Tongue (tissue), 2 donors: ENCODE measurements around the gene PEA15. TPM values are rescaled to one million over a fixed set of nuclear protein-coding genes. Genes with fewer than 3 reads are reported as not detected.

Experiments used
- DNase-seq: peaks from one replicate; pipeline ENCODE4 v3.0.0-alpha.2; 2015
- total RNA-seq: library from RNA; depleted of rRNA; stranded (reverse); fragments of >200 nt; gene quantifications from one replicate; pipeline ENCODE4 v1.2.3, GENCODE V29; 2014

PEA15 gene
- total RNA-seq, 1 donor from 2014 or later, result 50.7 TPM

GRCh38 chr1:160208557-160209320 lies 3.6 kb downstream of the PEA15 start:
- no peak for DNase-seq

GRCh38 chr1:160209321-160210046 lies 4.3 kb downstream of the PEA15 start:
- DNase-seq, result no peak

- DNase-seq, result no peak
Observed at GRCh38 chr1:160210561-160210960, 5.4 kb downstream of the PEA15 start.

GRCh38 chr1:160211046-160211790 lies 6.0 kb downstream of the PEA15 start:
- DNase-seq, result no peak

- no peak for DNase-seq
Observed at GRCh38 chr1:160214481-160215140, 9.4 kb downstream of the PEA15 start.

- DNase-seq, result no peak
Observed at GRCh38 chr1:160216301-160216700, 11.1 kb downstream of the PEA15 start.

- DNase-seq, result peak; percentile 60
Observed at GRCh38 chr1:160217481-160218051, 12.4 kb downstream of the PEA15 start.

GRCh38 chr1:160219062-160219929 lies 14.1 kb downstream of the PEA15 start:
- DNase-seq, result peak; percentile 76

- DNase-seq, result no peak
Observed at GRCh38 chr1:160220301-160220700, 15.1 kb downstream of the PEA15 start.

GRCh38 chr1:160221089-160221488 lies 15.9 kb downstream of the PEA15 start:
- no peak for DNase-seq

GRCh38 chr1:160222546-160222945 lies 17.4 kb downstream of the PEA15 start:
- DNase-seq, result no peak

- no peak for DNase-seq
Observed at GRCh38 chr1:160224606-160225005, 19.4 kb downstream of the PEA15 start.

GRCh38 chr1:160225345-160225744 lies 20.2 kb downstream of the PEA15 start:
- DNase-seq, result no peak

GRCh38 chr1:160226623-160227022 lies 21.4 kb downstream of the PEA15 start:
- DNase-seq, result no peak

- no peak for DNase-seq
Observed at GRCh38 chr1:160227034-160227433, 21.9 kb downstream of the PEA15 start.

GRCh38 chr1:160227561-160227960 lies 22.4 kb downstream of the PEA15 start:
- DNase-seq, result no peak

- no peak for DNase-seq
Observed at GRCh38 chr1:160228431-160228830, 23.2 kb downstream of the PEA15 start.

GRCh38 chr1:160232911-160233310 lies 27.7 kb downstream of the PEA15 start:
- DNase-seq, result no peak

- no peak for DNase-seq
Observed at GRCh38 chr1:160236806-160237205, 31.6 kb downstream of the PEA15 start.

- DNase-seq, result no peak
Observed at GRCh38 chr1:160237558-160237957, 32.4 kb downstream of the PEA15 start.

GRCh38 chr1:160238408-160238807 lies 33.2 kb downstream of the PEA15 start:
- no peak for DNase-seq
